Central memory CD8-positive, alpha-beta T cell (primary cell): ENCODE data around the gene LYZL6.
A peak's percentile ranks its signal among the peaks of the same experiment; 100 is the strongest.
"Not testable (repeated sequence)": the region's sequence is repeated elsewhere in the genome, so short reads cannot be mapped to it uniquely, and the experiment has no call there.

ENCODE experiments used
- ATAC-seq: fragments of 150-1000 bp; cut with Tn5 transposase; replicated peaks from 2 replicates; pipeline ENCODE4 v1.10.0; 2022; ENCODE audit warnings: mild to moderate bottlenecking, moderate FRiP score, moderate number of reproducible peaks; ENCODE audit not compliant: poor library complexity, severe bottlenecking; ENCODE audit errors: extremely low read depth
- DNase-seq, 2 donors: peaks; one replicate each; pipeline ENCODE4 v3.0.0; 2021; ENCODE audit warnings: low spot score in 2 of 2
- H3K27ac Mint-ChIP-seq: one replicate; pipeline ENCODE4 v1.8.0; 2022; ENCODE audit warnings: low read depth, mild to moderate bottlenecking, moderate library complexity, mixed read lengths
- H3K27me3 Mint-ChIP-seq: one replicate; pipeline ENCODE4 v1.8.0; 2022; ENCODE audit warnings: mixed read lengths
- H3K36me3 Mint-ChIP-seq: one replicate; pipeline ENCODE4 v1.8.0; 2022; ENCODE audit warnings: mild to moderate bottlenecking, moderate library complexity, mixed read lengths; ENCODE audit not compliant: insufficient read depth
- H3K4me1 Mint-ChIP-seq: one replicate; pipeline ENCODE4 v1.8.0; 2022; ENCODE audit warnings: mixed read lengths
- H3K4me3 Mint-ChIP-seq: one replicate; pipeline ENCODE4 v1.8.0; 2022; ENCODE audit warnings: mild to moderate bottlenecking, moderate library complexity, mixed read lengths
- H3K9me3 Mint-ChIP-seq: one replicate; pipeline ENCODE4 v1.8.0; 2022; ENCODE audit warnings: mixed read lengths

The LYZL6 gene

GRCh38 chr17:35972535-35972934 lies 29.0 kb upstream of the LYZL6 start:
- Mint-ChIP-seq H3K9me3 (no peaks in the 10 kb centered on the region), H3K36me3 (no peaks in the 10 kb centered on the region), H3K4me3 (no peak overlapping the region), H3K27me3 (no peaks in the 10 kb centered on the region), H3K27ac (no peak overlapping the region), H3K4me1 (peaks cover 17% of the 10 kb centered on the region)
- DNase-seq, result no peak
- ATAC-seq, result no peak

- no peaks in the 10 kb centered on the region for H3K9me3 Mint-ChIP-seq
- DNase-seq, result no peak
- ATAC-seq, result no peak
- H3K4me3 Mint-ChIP-seq, result no peak overlapping the region
- no peak overlapping the region for H3K27ac Mint-ChIP-seq
- H3K4me1 Mint-ChIP-seq, result peaks cover 17% of the 10 kb centered on the region
- H3K27me3 Mint-ChIP-seq, result no peaks in the 10 kb centered on the region
- H3K36me3 Mint-ChIP-seq, result no peaks in the 10 kb centered on the region
These were observed 28.6 kb upstream of the LYZL6 start for GRCh38 chr17:35972066-35972465.

GRCh38 chr17:35969558-35970380 lies 26.3 kb upstream of the LYZL6 start:
- Mint-ChIP-seq H3K4me1 (peaks cover 9% of the 10 kb centered on the region), H3K27ac (no peak overlapping the region), H3K36me3 (no peaks in the 10 kb centered on the region), H3K4me3 (no peak overlapping the region), H3K9me3 (no peaks in the 10 kb centered on the region), H3K27me3 (no peaks in the 10 kb centered on the region)
- ATAC-seq (peak; percentile 67), DNase-seq (peak; percentile 71 to 74)

- H3K4me3 Mint-ChIP-seq, result no peak overlapping the region
- H3K27ac Mint-ChIP-seq, result no peak overlapping the region
- no peaks in the 10 kb centered on the region for H3K9me3 Mint-ChIP-seq
- no peaks in the 10 kb centered on the region for H3K36me3 Mint-ChIP-seq
- H3K4me1 Mint-ChIP-seq, result peaks cover 9% of the 10 kb centered on the region
- DNase-seq (no peak), ATAC-seq (no peak)
- H3K27me3 Mint-ChIP-seq, result no peaks in the 10 kb centered on the region
These were observed 25.1 kb upstream of the LYZL6 start for GRCh38 chr17:35968520-35969054.

GRCh38 chr17:35965272-35965671 lies 21.8 kb upstream of the LYZL6 start:
- no peaks in the 10 kb centered on the region for H3K9me3 Mint-ChIP-seq
- ATAC-seq, result no peak
- DNase-seq, result no peak
- no peaks in the 10 kb centered on the region for H3K27me3 Mint-ChIP-seq
- H3K27ac Mint-ChIP-seq, result no peak overlapping the region
- H3K36me3 Mint-ChIP-seq, result no peaks in the 10 kb centered on the region
- no peak overlapping the region for H3K4me3 Mint-ChIP-seq
- H3K4me1 Mint-ChIP-seq, result peaks cover 9% of the 10 kb centered on the region

- Mint-ChIP-seq H3K36me3 (no peaks in the 10 kb centered on the region), H3K9me3 (no peaks in the 10 kb centered on the region), H3K27me3 (no peaks in the 10 kb centered on the region), H3K4me1 (no peaks in the 10 kb centered on the region), H3K4me3 (no peak overlapping the region), H3K27ac (no peak overlapping the region)
- ATAC-seq (no peak), DNase-seq (no peak)
These were observed 20.1 kb upstream of the LYZL6 start for GRCh38 chr17:35963663-35964062.

- Mint-ChIP-seq H3K9me3 (no peaks in the 10 kb centered on the region), H3K27me3 (no peaks in the 10 kb centered on the region), H3K27ac (no peak overlapping the region), H3K36me3 (peaks cover 1% of the 10 kb centered on the region), H3K4me1 (no peaks in the 10 kb centered on the region), H3K4me3 (no peak overlapping the region)
- ATAC-seq (no peak), DNase-seq (no peak)
These were observed 10.2 kb upstream of the LYZL6 start for GRCh38 chr17:35953720-35954119.

- no peak for DNase-seq
These were observed 5.9 kb upstream of the LYZL6 start for GRCh38 chr17:35949401-35949800.

GRCh38 chr17:35948092-35948491 lies 4.6 kb upstream of the LYZL6 start:
- H3K36me3 Mint-ChIP-seq, result peaks cover 1% of the 10 kb centered on the region
- ATAC-seq (no peak), DNase-seq (no peak)
- H3K9me3 Mint-ChIP-seq, result no peaks in the 10 kb centered on the region
- no peak overlapping the region for H3K4me3 Mint-ChIP-seq
- peak overlapping the region; percentile 53 for H3K27ac Mint-ChIP-seq
- H3K27me3 Mint-ChIP-seq, result no peaks in the 10 kb centered on the region
- no peaks in the 10 kb centered on the region for H3K4me1 Mint-ChIP-seq

More at GRCh38 chr17:35949401-35949800, 5.9 kb upstream of the LYZL6 start:
- Mint-ChIP-seq H3K27ac (peak overlapping the region; percentile 53), H3K4me3 (no peak overlapping the region), H3K9me3 (no peaks in the 10 kb centered on the region), H3K27me3 (no peaks in the 10 kb centered on the region), H3K36me3 (peaks cover 1% of the 10 kb centered on the region), H3K4me1 (no peaks in the 10 kb centered on the region)
- no peak for ATAC-seq

GRCh38 chr17:35947156-35947585 lies 3.7 kb upstream of the LYZL6 start:
- Mint-ChIP-seq H3K27ac (no peak overlapping the region), H3K4me1 (no peaks in the 10 kb centered on the region), H3K27me3 (no peaks in the 10 kb centered on the region), H3K36me3 (peaks cover 1% of the 10 kb centered on the region), H3K9me3 (no peaks in the 10 kb centered on the region), H3K4me3 (peak overlapping the region; percentile 9)
- DNase-seq (peak in 1 of 2 donors; percentile 26), ATAC-seq (peak; percentile 62)

- Mint-ChIP-seq H3K27me3 (no peaks in the 10 kb centered on the region), H3K4me1 (no peaks in the 10 kb centered on the region), H3K27ac (no peak overlapping the region), H3K4me3 (no peak overlapping the region), H3K9me3 (no peaks in the 10 kb centered on the region), H3K36me3 (peaks cover 1% of the 10 kb centered on the region)
- no peak for ATAC-seq
- DNase-seq, result no peak
These were observed 638 bp upstream of the LYZL6 start for GRCh38 chr17:35944151-35944550.

GRCh38 chr17:35942588-35943186 lies 826 bp downstream of the LYZL6 start:
- DNase-seq (no peak), ATAC-seq (no peak)
- H3K4me3 Mint-ChIP-seq, result no peak overlapping the region
- no peaks in the 10 kb centered on the region for H3K9me3 Mint-ChIP-seq
- peak overlapping the region; percentile 61 for H3K27ac Mint-ChIP-seq
- no peaks in the 10 kb centered on the region for H3K27me3 Mint-ChIP-seq
- no peaks in the 10 kb centered on the region for H3K36me3 Mint-ChIP-seq
- H3K4me1 Mint-ChIP-seq, result no peaks in the 10 kb centered on the region

- not testable (repeated sequence) for H3K4me1 Mint-ChIP-seq, H3K9me3 Mint-ChIP-seq, H3K27ac Mint-ChIP-seq, H3K27me3 Mint-ChIP-seq, H3K4me3 Mint-ChIP-seq, ATAC-seq, DNase-seq, H3K36me3 Mint-ChIP-seq
These were observed 5.0 kb downstream of the LYZL6 start for GRCh38 chr17:35938492-35938891.
